Mucosa of stomach (tissue), 1 donor: ENCODE results near the gene CKM.
"Not testable (repeated sequence)": the region's sequence is repeated elsewhere in the genome, so short reads cannot be mapped to it uniquely, and the experiment has no call there.

Source experiments
- H3K27me3 ChIP-seq: one replicate; pipeline ENCODE4 v1.7.0; 2013; ENCODE audit warnings: mild to moderate bottlenecking, low read length; ENCODE audit not compliant: control insufficient read depth, insufficient read depth
- H3K36me3 ChIP-seq: one replicate; pipeline ENCODE4 v1.7.0; 2013; ENCODE audit warnings: low read length; ENCODE audit not compliant: control insufficient read depth, insufficient read depth
- H3K4me1 ChIP-seq: one replicate; pipeline ENCODE4 v1.7.0; 2013; ENCODE audit warnings: mild to moderate bottlenecking, low read length; ENCODE audit not compliant: control insufficient read depth, insufficient read depth
- H3K4me3 ChIP-seq: one replicate; pipeline ENCODE4 v1.7.0; 2013; ENCODE audit warnings: low read length
- H3K9ac ChIP-seq: one replicate; pipeline ENCODE4 v1.7.0; 2013; ENCODE audit warnings: mild to moderate bottlenecking, low read length, moderate library complexity
- H3K9me3 ChIP-seq: one replicate; pipeline ENCODE4 v1.7.0; 2013; ENCODE audit warnings: mild to moderate bottlenecking, low read length, moderate library complexity; ENCODE audit not compliant: control insufficient read depth
- donor health status: Pancreatic carcinoma.

Gene CKM

GRCh38 chr19:45271735-45272108 lies 51.0 kb downstream of the CKM start:
- Histone ChIP-seq H3K27me3 (no peaks in the 10 kb centered on the region), H3K9ac (no peak overlapping the region), H3K4me3 (no peak overlapping the region), H3K9me3 (no peaks in the 10 kb centered on the region), H3K4me1 (no peaks in the 10 kb centered on the region), H3K36me3 (peaks cover 6% of the 10 kb centered on the region)

DNA sequence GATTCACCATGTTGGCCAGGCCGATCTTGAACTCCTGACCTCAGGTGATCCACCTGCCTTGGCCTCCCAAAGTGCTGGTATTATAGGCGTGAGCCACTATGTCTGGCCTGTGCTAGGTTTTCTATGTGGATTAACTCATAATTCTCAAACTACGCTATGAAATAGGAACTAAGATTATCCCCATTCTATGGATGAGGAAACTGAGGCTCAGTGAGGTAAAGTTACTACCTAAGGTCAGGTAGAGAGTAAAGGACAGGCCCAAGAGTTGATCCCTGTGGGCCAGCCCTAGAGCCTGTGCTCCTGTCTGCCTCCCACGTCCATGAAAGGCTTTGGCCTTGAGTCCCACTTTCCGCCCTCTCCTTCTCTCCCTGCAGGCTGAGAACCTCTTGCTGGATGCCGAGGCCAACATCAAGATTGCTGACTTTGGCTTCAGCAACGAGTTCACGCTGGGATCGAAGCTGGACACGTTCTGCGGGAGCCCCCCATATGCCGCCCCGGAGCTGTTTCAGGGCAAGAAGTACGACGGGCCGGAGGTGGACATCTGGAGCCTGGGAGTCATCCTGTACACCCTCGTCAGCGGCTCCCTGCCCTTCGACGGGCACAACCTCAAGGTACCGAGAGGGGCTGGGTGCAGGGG lies 51.5 kb downstream of the CKM start:
- Histone ChIP-seq H3K4me1 (no peaks in the 10 kb centered on the region), H3K27me3 (no peaks in the 10 kb centered on the region), H3K9ac (no peak overlapping the region), H3K4me3 (no peak overlapping the region), H3K36me3 (peaks cover 6% of the 10 kb centered on the region), H3K9me3 (no peaks in the 10 kb centered on the region)

GRCh38 chr19:45269939-45270338 lies 52.7 kb downstream of the CKM start:
- H3K27me3 ChIP-seq, H3K36me3 ChIP-seq, H3K4me3 ChIP-seq, H3K9me3 ChIP-seq, H3K4me1 ChIP-seq, H3K9ac ChIP-seq: not testable (repeated sequence)

DNA sequence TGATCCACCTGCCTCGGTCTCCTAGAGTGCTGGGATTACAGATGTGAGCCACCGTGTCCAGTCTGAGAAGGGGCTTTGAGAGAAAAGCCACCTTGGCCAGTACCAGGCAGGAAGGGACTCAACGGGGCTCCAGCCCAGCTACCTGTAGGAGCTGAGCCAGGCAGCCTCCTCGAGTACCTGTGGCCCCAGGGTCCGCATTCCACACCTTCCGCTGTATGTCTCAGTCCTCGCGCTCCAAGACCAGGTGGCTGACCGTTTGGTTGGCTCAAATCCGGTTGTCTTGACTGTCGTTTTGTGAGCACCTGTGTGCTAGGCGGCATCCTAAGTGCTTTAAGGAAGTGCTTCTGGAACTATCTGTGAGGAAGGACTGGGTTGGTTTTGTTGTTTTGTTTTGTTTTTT lies 55.4 kb downstream of the CKM start:
- H3K36me3 ChIP-seq: peaks cover 6% of the 10 kb centered on the region
- no peaks in the 10 kb centered on the region for H3K4me1 ChIP-seq
- no peak overlapping the region for H3K4me3 ChIP-seq
- H3K9me3 ChIP-seq: no peaks in the 10 kb centered on the region
- H3K27me3 ChIP-seq: no peaks in the 10 kb centered on the region
- no peak overlapping the region for H3K9ac ChIP-seq

DNA sequence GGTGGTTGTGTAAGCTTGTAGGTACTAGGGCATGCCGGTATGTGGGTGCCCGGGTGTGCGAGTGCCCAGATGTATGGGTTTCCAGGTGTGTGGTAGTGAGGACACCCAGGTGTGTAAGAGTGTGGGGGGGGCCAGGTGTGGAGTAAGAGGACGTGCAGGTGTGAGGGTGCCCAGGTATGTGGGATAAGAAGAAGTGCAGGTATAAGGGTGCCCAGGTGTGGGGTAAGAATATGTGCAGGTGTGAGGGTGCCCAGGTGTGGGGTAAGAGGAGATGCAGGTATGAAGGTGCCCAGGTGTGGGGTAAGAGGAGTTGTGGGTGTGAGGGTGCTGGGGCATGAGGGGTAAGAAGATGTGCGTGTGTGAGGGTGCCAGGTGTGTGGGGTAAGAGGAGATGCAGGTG lies 57.3 kb downstream of the CKM start:
- no peaks in the 10 kb centered on the region for H3K36me3 ChIP-seq
- no peak overlapping the region for H3K9ac ChIP-seq
- no peak overlapping the region for H3K4me3 ChIP-seq
- no peaks in the 10 kb centered on the region for H3K27me3 ChIP-seq
- no peaks in the 10 kb centered on the region for H3K9me3 ChIP-seq
- H3K4me1 ChIP-seq: no peaks in the 10 kb centered on the region

DNA sequence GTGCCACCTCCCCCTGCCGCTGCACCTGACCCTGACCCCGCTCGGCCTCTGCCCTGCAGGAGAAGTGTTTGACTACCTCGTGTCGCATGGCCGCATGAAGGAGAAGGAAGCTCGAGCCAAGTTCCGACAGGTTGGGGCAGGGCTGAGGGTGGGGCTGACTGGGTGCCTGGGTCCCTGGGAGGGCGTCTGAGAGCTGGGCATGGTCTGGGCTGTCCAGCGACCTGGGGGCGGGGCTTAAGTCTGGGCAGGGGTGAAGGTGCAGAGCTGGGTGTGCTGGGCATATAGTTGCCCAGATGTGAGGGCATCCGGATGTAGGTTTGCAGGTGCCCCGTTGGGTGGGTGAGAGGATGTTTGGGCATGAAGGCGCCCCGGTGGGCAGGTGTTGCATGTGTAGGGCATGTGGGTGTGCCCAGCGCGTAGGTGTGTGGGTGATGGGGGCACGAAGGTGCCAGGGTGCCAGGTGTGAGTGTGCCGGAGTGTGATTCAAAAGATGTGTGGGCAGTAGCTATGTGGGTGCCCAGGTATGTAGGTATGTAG lies 57.8 kb downstream of the CKM start:
- no peaks in the 10 kb centered on the region for H3K27me3 ChIP-seq
- H3K36me3 ChIP-seq: no peaks in the 10 kb centered on the region
- no peak overlapping the region for H3K4me3 ChIP-seq
- H3K9me3 ChIP-seq: no peaks in the 10 kb centered on the region
- no peaks in the 10 kb centered on the region for H3K4me1 ChIP-seq
- no peak overlapping the region for H3K9ac ChIP-seq

DNA sequence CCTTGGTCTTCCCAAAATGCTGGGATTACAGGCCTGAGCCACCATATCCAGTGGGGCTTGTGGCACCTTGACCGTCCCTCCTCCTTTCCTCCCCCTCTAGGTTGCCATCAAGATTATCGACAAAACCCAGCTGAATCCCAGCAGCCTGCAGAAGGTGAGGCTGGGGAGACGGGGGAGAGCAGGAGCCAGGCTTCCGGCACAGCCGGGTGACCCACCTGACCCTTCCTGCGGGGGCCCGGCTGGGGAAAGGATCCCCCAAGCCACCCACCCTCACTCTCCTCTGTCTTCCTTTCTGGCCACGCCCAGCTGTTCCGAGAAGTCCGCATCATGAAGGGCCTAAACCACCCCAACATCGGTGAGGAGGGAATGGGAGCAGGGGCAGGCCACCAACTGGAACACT lies 59.7 kb downstream of the CKM start:
- Histone ChIP-seq H3K9ac (no peak overlapping the region), H3K4me3 (no peak overlapping the region), H3K27me3 (no peaks in the 10 kb centered on the region), H3K4me1 (no peaks in the 10 kb centered on the region), H3K9me3 (no peaks in the 10 kb centered on the region), H3K36me3 (no peaks in the 10 kb centered on the region)

DNA sequence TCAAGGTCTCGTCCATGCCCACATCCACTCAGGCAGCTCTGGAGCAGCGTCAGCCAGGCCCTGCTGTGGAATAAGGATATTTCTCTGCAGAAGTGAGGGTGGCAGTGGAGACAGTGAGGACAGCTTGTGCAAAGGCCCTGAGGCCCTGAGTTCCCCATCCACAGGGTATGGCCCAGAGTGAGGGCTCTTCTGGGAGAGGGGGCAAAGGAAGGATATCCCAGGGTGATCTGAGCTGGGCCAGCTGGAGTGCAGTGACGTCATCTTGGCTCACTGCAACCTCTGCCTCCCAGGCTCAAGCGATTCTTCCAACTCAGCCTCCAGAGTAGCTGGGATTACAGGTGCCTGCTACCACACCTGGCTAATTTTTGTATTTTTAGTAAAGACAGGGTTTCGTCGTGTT lies 60.1 kb downstream of the CKM start:
- Histone ChIP-seq H3K27me3 (no peaks in the 10 kb centered on the region), H3K36me3 (no peaks in the 10 kb centered on the region), H3K9me3 (no peaks in the 10 kb centered on the region), H3K9ac (no peak overlapping the region), H3K4me1 (no peaks in the 10 kb centered on the region), H3K4me3 (no peak overlapping the region)

GRCh38 chr19:45258862-45259261 lies 63.8 kb downstream of the CKM start:
- H3K27me3 ChIP-seq: no peaks in the 10 kb centered on the region
- peaks cover 7% of the 10 kb centered on the region for H3K4me1 ChIP-seq
- H3K9me3 ChIP-seq: no peaks in the 10 kb centered on the region
- H3K4me3 ChIP-seq: no peak overlapping the region
- no peaks in the 10 kb centered on the region for H3K36me3 ChIP-seq
- H3K9ac ChIP-seq: no peak overlapping the region

- H3K36me3 ChIP-seq: no peaks in the 10 kb centered on the region
- no peak overlapping the region for H3K9ac ChIP-seq
- peaks cover 26% of the 10 kb centered on the region for H3K4me1 ChIP-seq
- no peak overlapping the region for H3K4me3 ChIP-seq
- no peaks in the 10 kb centered on the region for H3K9me3 ChIP-seq
- H3K27me3 ChIP-seq: no peaks in the 10 kb centered on the region
Observed at GRCh38 chr19:45256836-45257235, 65.8 kb downstream of the CKM start.
